ENCODE results near the gene GOLGA6L2.
"Not testable (repeated sequence)": the region's sequence is repeated elsewhere in the genome, so short reads cannot be mapped to it uniquely, and the experiment has no call there.

Gene GOLGA6L2

GRCh38 chr15:23422946-23423708 lies 23.9 kb downstream of the GOLGA6L2 start:
- no peak for DNase-seq (ENCODE audit: low read depth)
- no peak for TF ChIP-seq CTCF (conservative IDR thresholded peaks at IDR 0.05; ENCODE audit: low read length)
- no peak overlapping the region for H3K4me3 ChIP-seq (ENCODE audit: low read length)

- no peak for DNase-seq (ENCODE audit: low read depth)
- no peak for TF ChIP-seq CTCF (conservative IDR thresholded peaks at IDR 0.05; ENCODE audit: low read length)
- no peak overlapping the region for H3K4me3 ChIP-seq (ENCODE audit: low read length)
These were observed 24.7 kb downstream of the GOLGA6L2 start for GRCh38 chr15:23422099-23422945.

GRCh38 chr15:23420806-23421575 lies 26.1 kb downstream of the GOLGA6L2 start:
- no peak overlapping the region for H3K4me3 ChIP-seq (ENCODE audit: low read length)
- DNase-seq (ENCODE audit: low read depth) = peak; percentile 34
- no peak for TF ChIP-seq CTCF (conservative IDR thresholded peaks at IDR 0.05; ENCODE audit: low read length)

- no peak for TF ChIP-seq CTCF (conservative IDR thresholded peaks at IDR 0.05; ENCODE audit: low read length)
- DNase-seq (ENCODE audit: low read depth) = no peak
These were observed 30.4 kb downstream of the GOLGA6L2 start for GRCh38 chr15:23416349-23417276.

GRCh38 chr15:23415866-23416265 lies 31.2 kb downstream of the GOLGA6L2 start:
- DNase-seq (ENCODE audit: low read depth); H3K4me3 ChIP-seq (ENCODE audit: low read length): not testable (repeated sequence)

More at GRCh38 chr15:23416349-23417276, 30.4 kb downstream of the GOLGA6L2 start:
- H3K4me3 ChIP-seq (ENCODE audit: low read length) = no peak overlapping the region

- no peak for DNase-seq (ENCODE audit: low read depth)
- H3K4me3 ChIP-seq (ENCODE audit: low read length) = no peak overlapping the region
- no peak for TF ChIP-seq CTCF (conservative IDR thresholded peaks at IDR 0.05; ENCODE audit: low read length)
These were observed 31.6 kb downstream of the GOLGA6L2 start for GRCh38 chr15:23415321-23415865.

- not testable (repeated sequence) for DNase-seq (ENCODE audit: low read depth); H3K4me3 ChIP-seq (ENCODE audit: low read length)
These were observed 34.0 kb downstream of the GOLGA6L2 start for GRCh38 chr15:23412881-23413600.
